Choroid plexus epithelial cell (primary cell): ENCODE measurements around the gene ALPK1.
"Not testable (repeated sequence)": the region's sequence is repeated elsewhere in the genome, so short reads cannot be mapped to it uniquely, and the experiment has no call there.

Experiments used
- DNase-seq: peaks from one replicate; pipeline ENCODE4 v3.0.0-alpha.2; 2010; ENCODE audit warnings: low read depth
- H3K4me3 ChIP-seq: 2 replicates; pipeline ENCODE4 v1.5.1; 2011; ENCODE audit warnings: low read depth, mild to moderate bottlenecking, control low read depth, low read length, moderate library complexity
- CTCF ChIP-seq: conservative IDR thresholded peaks from 2 replicates; pipeline ENCODE4 v1.5.1; 2011; ENCODE audit warnings: low read depth, mild to moderate bottlenecking, control low read depth, inconsistent platforms, low read length, moderate library complexity

Gene ALPK1

GRCh38 chr4:112421911-112422310 is 124.7 kb downstream of the ALPK1 start:
- no peak for DNase-seq
- TF ChIP-seq CTCF, result no peak
- H3K4me3 ChIP-seq, result no peak overlapping the region

DNA sequence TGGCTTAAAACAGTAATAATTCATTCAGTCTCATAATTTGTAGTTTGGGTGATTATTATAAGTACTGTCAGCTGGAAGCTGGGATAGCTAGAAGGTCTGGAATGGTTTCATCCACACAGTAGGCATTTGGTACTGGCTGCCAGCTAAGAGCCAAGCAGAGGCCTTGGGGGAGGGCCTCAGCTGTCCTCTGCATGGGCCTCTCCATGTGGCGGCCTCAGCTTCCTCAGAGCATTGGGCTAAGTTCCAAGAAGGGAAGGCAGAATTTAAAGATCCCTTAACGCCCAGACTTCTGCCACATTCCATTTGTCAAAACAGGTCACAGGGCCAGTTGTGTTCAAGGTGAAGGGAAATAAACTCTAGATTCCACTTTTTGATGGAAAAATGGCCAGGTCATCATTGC is 125.5 kb downstream of the ALPK1 start:
- peak; percentile 14 for DNase-seq
- H3K4me3 ChIP-seq, result no peak overlapping the region
- TF ChIP-seq CTCF, result no peak

DNA sequence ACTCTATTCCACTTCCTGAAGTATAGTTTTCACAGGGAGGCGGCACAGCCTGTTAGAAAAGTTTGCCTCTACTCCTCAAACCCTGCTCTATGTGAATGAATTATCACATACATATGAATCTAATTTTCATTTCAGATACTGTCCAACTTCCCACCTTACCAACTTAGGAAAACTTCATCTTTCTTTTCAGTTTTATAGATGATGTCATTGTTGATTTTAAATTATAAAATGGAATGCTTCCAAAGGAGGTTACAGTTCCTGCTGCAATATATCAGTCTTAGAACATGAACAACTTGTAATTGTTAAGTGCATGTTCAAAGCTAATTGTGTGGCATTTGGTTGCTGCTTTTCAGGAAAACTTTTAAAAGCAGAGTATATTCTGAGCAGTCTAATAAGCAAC is 126.4 kb downstream of the ALPK1 start:
- no peak overlapping the region for H3K4me3 ChIP-seq
- DNase-seq, result peak; percentile 8
- TF ChIP-seq CTCF, result no peak

GRCh38 chr4:112425823-112426222 is 128.7 kb downstream of the ALPK1 start:
- TF ChIP-seq CTCF, result no peak
- no peak for DNase-seq
- no peak overlapping the region for H3K4me3 ChIP-seq

DNA sequence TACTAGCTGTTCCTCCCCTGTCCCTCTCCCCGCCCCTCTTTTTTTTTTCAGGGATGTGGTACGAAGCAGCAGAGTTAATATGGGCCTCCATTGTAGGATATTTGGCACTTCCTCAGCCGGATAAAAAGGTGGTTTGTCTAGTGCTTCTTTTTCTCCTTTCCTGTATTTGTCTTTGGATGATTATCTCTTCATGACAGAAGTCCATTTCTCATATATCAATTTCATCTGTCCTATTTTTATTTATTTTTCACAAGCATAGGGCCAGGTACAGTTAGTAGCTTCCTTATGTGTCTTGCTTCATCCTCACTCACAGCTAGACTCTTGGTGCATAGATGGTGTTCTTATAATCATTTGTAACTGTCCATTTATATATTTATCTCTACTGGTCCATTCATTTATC is 129.2 kb downstream of the ALPK1 start:
- DNase-seq, result no peak
- no peak for TF ChIP-seq CTCF
- H3K4me3 ChIP-seq, result no peak overlapping the region

DNA sequence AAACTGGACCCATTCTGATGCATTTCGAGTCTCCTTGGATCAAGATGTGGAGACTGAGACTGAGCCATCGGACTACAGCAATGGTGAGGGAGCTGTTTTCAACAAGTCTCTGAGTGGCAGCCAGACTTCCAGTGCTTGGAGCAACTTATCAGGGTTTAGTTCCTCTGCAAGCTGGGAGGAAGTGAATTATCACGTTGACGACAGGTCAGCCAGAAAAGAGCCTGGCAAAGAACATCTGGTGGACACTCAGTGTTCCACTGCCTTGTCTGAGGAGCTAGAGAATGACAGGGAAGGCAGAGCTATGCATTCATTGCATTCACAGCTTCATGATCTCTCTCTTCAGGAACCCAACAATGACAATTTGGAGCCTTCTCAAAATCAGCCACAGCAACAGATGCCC is 134.0 kb downstream of the ALPK1 start:
- H3K4me3 ChIP-seq, result no peak overlapping the region
- no peak for DNase-seq
- no peak for TF ChIP-seq CTCF

GRCh38 chr4:112436987-112437386 is 139.8 kb downstream of the ALPK1 start:
- TF ChIP-seq CTCF, result no peak
- no peak overlapping the region for H3K4me3 ChIP-seq
- DNase-seq, result no peak

DNA sequence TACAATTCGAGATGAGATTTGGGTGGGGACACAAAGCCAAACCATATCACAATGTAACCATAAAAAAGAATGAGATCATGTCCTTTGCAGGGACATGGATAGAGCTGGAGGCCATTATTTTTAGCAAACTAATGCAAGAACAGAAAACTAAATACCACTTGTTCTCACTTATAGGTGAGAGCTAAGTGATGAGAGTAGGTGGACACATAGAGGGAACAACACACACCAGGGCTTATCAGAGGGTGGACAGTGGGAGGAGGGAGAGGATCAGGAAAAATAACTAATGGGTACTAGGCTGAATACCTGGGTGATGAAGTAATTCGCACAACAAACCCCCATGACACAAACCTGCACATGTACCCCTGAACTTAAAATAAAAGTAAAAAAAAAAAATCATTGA is 145.1 kb downstream of the ALPK1 start:
- not testable (repeated sequence) for DNase-seq, H3K4me3 ChIP-seq
